Uterus (tissue), 4 donors: Measurements from ENCODE around the gene SLC44A3. TPM values are rescaled to one million over a fixed set of nuclear protein-coding genes. Genes with fewer than 3 reads are reported as not detected.
A peak's percentile ranks its signal among the peaks of the same experiment; 100 is the strongest.

Source experiments
- DNase-seq, 2 donors: peaks; one replicate each; pipeline ENCODE4 v3.0.0-alpha.2; 2019 to 2020
- H3K27ac ChIP-seq, 2 donors: fragments of 200-600 bp; sonication (generic); 1 replicate in 1 of 2; 2 replicates in 1 of 2; pipeline ENCODE4 v1.5.1; 2016 to 2018
- H3K27me3 ChIP-seq, 2 donors: fragments of 200-600 bp; sonication (generic); one replicate each; pipeline ENCODE4 v1.5.1; 2018 to 2019; ENCODE audit warnings: control low read depth in 1 of 2
- H3K36me3 ChIP-seq, 2 donors: fragments of 200-600 bp; sonication (generic); one replicate each; pipeline ENCODE4 v1.5.1; 2019; ENCODE audit warnings: control low read depth in 1 of 2
- H3K4me1 ChIP-seq, 2 donors: fragments of 200-600 bp; sonication (generic); one replicate each; pipeline ENCODE4 v1.5.1; 2018 to 2019; ENCODE audit warnings: control low read depth in 1 of 2
- H3K4me3 ChIP-seq, 2 donors: fragments of 200-600 bp; sonication (generic); 1 replicate in 1 of 2; 2 replicates in 1 of 2; pipeline ENCODE4 v1.5.1; 2018 to 2019; ENCODE audit warnings: mild to moderate bottlenecking in 1 of 2
- H3K9me3 ChIP-seq, 2 donors: fragments of 200-600 bp; sonication (generic); one replicate each; pipeline ENCODE4 v1.5.1; 2019; ENCODE audit warnings: control low read depth in 1 of 2
- CTCF ChIP-seq, 4 experiments: fragments of 200-600 bp in 2 of 4; fragments of 450-650 bp in 2 of 4; sonication (generic) in 2 of 4; IDR thresholded peaks; one replicate each; pipeline ENCODE4 v1.5.1; 2016 to 2019; ENCODE audit warnings: antibody characterized with exemption in 4 of 4, mild to moderate bottlenecking in 2 of 4, moderate library complexity in 1 of 4
- POLR2A ChIP-seq, 2 donors: fragments of 450-650 bp; IDR thresholded peaks; one replicate each; pipeline ENCODE4 v1.6.1; 2016; ENCODE audit warnings: antibody characterized with exemption in 2 of 2, mild to moderate bottlenecking in 1 of 2, moderate library complexity in 1 of 2
- intact Hi-C: fragments of 100-400 bp; cut with DNase I; formaldehyde crosslinking; loops from one replicate; pipeline ENCODE4 v1.15.1; 2023; ENCODE audit warnings: low total_unique reads
- total RNA-seq, 4 donors: library from RNA; depleted of rRNA in 3 of 4; stranded (reverse); fragments of >200 nt in 3 of 4; gene quantifications; one replicate each; pipeline versions ENCODE4 v1.1.0 to v1.2.4, GENCODE V29; 2014 to 2023
- donor health status: DM: yes; HTN: yes; CAD: no.

Gene SLC44A3
- total RNA-seq, 4 donors from 2014 or later: 1.3 to 10.3 (median 4.8) TPM

GRCh38 chr1:94912263-94913184, 92.4 kb downstream of the SLC44A3 start:
- H3K9me3 ChIP-seq: no peaks in the 10 kb centered on the region
- no peak for DNase-seq
- H3K27me3 ChIP-seq: no peaks in the 10 kb centered on the region
- intact Hi-C loops: no loop called here
- H3K4me1 ChIP-seq: peaks cover 0 to 12% of the 10 kb centered on the region in 2 donors
- TF ChIP-seq POLR2A (IDR thresholded peaks at IDR 0.05) (no peak), CTCF (IDR thresholded peaks at IDR 0.05) (no peak)
- H3K27ac ChIP-seq: peak overlapping the region; percentile 33 to 53
- no peak overlapping the region for H3K4me3 ChIP-seq
- no peaks in the 10 kb centered on the region for H3K36me3 ChIP-seq

DNA sequence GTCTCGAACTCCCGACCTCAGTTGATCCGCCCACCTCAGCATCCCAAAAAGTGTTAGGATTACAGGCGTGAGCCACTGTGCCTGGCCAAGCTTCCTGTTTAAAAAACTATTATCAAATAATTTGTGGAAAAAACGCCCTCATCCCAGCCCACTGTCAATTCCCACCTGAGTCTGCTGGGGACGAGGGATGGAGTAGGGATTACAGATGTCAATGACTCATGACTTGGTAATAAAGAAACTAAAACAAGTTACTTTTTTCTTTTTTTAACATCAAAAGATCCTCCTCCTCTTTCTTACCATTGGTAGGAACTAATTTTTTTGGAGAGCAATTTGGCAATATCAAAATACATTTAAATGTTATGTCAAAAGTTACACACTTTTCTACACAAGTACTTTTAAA, 97.1 kb downstream of the SLC44A3 start:
- DNase-seq: no peak
- Histone ChIP-seq H3K4me1 (peaks cover 15 to 18% of the 10 kb centered on the region in 2 donors), H3K27ac (no peak overlapping the region), H3K4me3 (no peak overlapping the region), H3K27me3 (no peaks in the 10 kb centered on the region), H3K36me3 (no peaks in the 10 kb centered on the region), H3K9me3 (no peaks in the 10 kb centered on the region)
- intact Hi-C loops: no loop called here
- no peak for TF ChIP-seq POLR2A (IDR thresholded peaks at IDR 0.05)
- TF ChIP-seq CTCF (IDR thresholded peaks at IDR 0.05): no peak

DNA sequence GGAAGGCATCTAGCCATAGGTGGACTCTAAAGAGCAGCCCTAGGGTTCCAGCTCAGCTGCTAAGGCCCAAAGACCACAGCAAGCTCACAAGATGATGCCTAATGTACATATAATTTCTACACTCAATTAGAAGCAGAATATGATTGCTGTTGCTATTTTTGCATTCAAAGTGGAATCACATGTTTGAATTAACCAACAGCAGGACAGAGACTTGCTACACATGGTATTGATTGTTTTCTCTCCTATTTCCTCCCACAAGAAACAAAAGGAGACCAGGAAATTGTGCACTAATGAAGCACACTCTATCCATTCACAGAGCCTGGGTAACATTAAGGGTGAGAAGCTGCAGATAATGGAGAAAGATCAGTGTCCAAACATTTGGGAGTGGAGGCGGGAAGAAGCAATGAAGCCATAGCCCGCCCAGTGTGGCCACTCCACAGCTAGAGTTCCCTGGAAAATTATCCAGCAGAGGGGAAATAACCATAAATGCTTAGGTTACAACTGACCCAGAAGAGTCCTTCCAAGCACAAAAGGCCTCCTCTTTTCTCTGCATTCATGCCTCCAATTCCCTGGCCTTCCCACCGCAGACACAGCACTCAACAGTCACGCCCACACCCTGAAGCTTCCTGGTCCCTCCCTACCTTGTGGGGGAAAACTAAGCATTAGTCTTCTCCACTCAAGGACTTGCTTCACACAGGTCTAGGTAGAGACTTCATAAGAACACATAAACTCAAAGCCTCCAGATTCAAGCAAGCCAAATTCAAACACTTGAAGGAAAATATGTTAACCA, 99.3 kb downstream of the SLC44A3 start:
- intact Hi-C loops: loop anchor here (10.0 kb wide), 2 partner anchors 65 to 105 kb away; no protein-coding TSS in a partner anchor
- no peaks in the 10 kb centered on the region for H3K36me3 ChIP-seq
- H3K27me3 ChIP-seq: no peaks in the 10 kb centered on the region
- H3K4me1 ChIP-seq: peaks cover 15 to 18% of the 10 kb centered on the region in 2 donors
- H3K27ac ChIP-seq: peak overlapping the region; percentile 25 to 95
- H3K4me3 ChIP-seq: no peak overlapping the region
- no peaks in the 10 kb centered on the region for H3K9me3 ChIP-seq
- DNase-seq: no peak
- TF ChIP-seq POLR2A (IDR thresholded peaks at IDR 0.05): no peak
- TF ChIP-seq CTCF (IDR thresholded peaks at IDR 0.05): no peak

- intact Hi-C loops: loop anchor here (10.0 kb wide), 2 partner anchors 65 to 105 kb away; no protein-coding TSS in a partner anchor
- Histone ChIP-seq H3K4me1 (peaks cover 15 to 17% of the 10 kb centered on the region in 2 donors), H3K27ac (peak overlapping the region; percentile 25 to 95), H3K36me3 (no peaks in the 10 kb centered on the region), H3K9me3 (no peaks in the 10 kb centered on the region), H3K27me3 (no peaks in the 10 kb centered on the region), H3K4me3 (no peak overlapping the region)
- TF ChIP-seq CTCF (IDR thresholded peaks at IDR 0.05) (peak in 1 of 4 experiments; percentile 4), POLR2A (IDR thresholded peaks at IDR 0.05) (no peak)
- no peak for DNase-seq
These were observed 99.9 kb downstream of the SLC44A3 start for GRCh38 chr1:94920061-94920460.
